Esophagus squamous epithelium (tissue), 5 donors: ENCODE measurements around the gene EIF4EBP3. TPM values are rescaled to one million over a fixed set of nuclear protein-coding genes. Genes with fewer than 3 reads are reported as not detected.

Experiments
- DNase-seq: peaks from one replicate; lab custom pipeline; 2025; lab: John Stamatoyannopoulos, UW
- H3K27ac ChIP-seq, 4 donors: fragments of 200-600 bp; sonication (generic); one replicate each; pipeline ENCODE4 v1.5.1; 2016 to 2019; ENCODE audit warnings: mild to moderate bottlenecking in 1 of 4
- H3K27me3 ChIP-seq, 4 donors: fragments of 200-600 bp; sonication (generic); 1 replicate in 3 of 4; 2 replicates in 1 of 4; pipeline versions ENCODE4 v1.5.1 to v1.6.0; 2017 to 2021; ENCODE audit warnings: antibody characterized with exemption in 1 of 4
- H3K36me3 ChIP-seq, 3 donors: fragments of 200-600 bp; sonication (generic); one replicate each; pipeline ENCODE4 v1.5.1; 2016 to 2019
- H3K4me1 ChIP-seq, 3 donors: fragments of 200-600 bp; sonication (generic); one replicate each; pipeline ENCODE4 v1.5.1; 2017 to 2019
- H3K4me3 ChIP-seq, 4 donors: fragments of 200-600 bp; sonication (generic); 1 replicate in 3 of 4; 2 replicates in 1 of 4; pipeline ENCODE4 v1.5.1; 2016 to 2019; ENCODE audit warnings: mild to moderate bottlenecking in 2 of 4, moderate library complexity in 1 of 4
- H3K9me3 ChIP-seq, 3 donors: fragments of 200-600 bp; sonication (generic); one replicate each; pipeline ENCODE4 v1.5.1; 2016 to 2019
- CTCF ChIP-seq, 6 experiments: fragments of 450-650 bp in 4 of 6; fragments of 200-600 bp in 2 of 6; sonication (generic) in 2 of 6; IDR thresholded peaks; one replicate each; pipeline ENCODE4 v1.5.1; 2016 to 2019; ENCODE audit warnings: antibody characterized with exemption in 6 of 6, mild to moderate bottlenecking in 4 of 6, moderate library complexity in 4 of 6
- POLR2A ChIP-seq, 4 donors: fragments of 450-650 bp; IDR thresholded peaks; one replicate each; pipeline ENCODE4 v1.6.1; 2017; ENCODE audit warnings: antibody characterized with exemption in 4 of 4, mild to moderate bottlenecking in 4 of 4, moderate library complexity in 3 of 4
- WGBS, 2 donors: methylation state at CpG; one replicate each; pipeline ENCODE4 v1.1.5; 2018; 5-methylcytosine and 5-hydroxymethylcytosine counted together
- intact Hi-C: fragments of 100-400 bp; cut with DNase I; formaldehyde crosslinking; loops from one replicate; pipeline ENCODE4 v1.15.0; 2022
- total RNA-seq, 4 donors: library from RNA; depleted of rRNA; stranded (reverse); fragments of >200 nt; gene quantifications; one replicate each; pipeline ENCODE4 v1.1.0, GENCODE V29; 2016
- donor health status: DM: yes; HTN: yes; CAD: no.

EIF4EBP3 gene
- total RNA-seq, 4 donors from 2014 or later, result 3.0 to 12.4 (median 6.2) TPM

- TF ChIP-seq POLR2A (IDR thresholded peaks at IDR 0.05), result no peak
- TF ChIP-seq CTCF (IDR thresholded peaks at IDR 0.05), result no peak
- Histone ChIP-seq H3K4me3 (no peak overlapping the region), H3K36me3 (peaks cover 0 to 43% (median 0%) of the 10 kb centered on the region in 3 donors), H3K4me1 (peaks cover 16 to 62% (median 33%) of the 10 kb centered on the region in 3 donors), H3K9me3 (no peaks in the 10 kb centered on the region), H3K27ac (peak overlapping the region in 1 of 4 donors; percentile 96), H3K27me3 (no peaks in the 10 kb centered on the region)
- DNase-seq, result no peak
- 90 to 93% methylated on average over 4 to 6 of the region's 9 CpGs for WGBS, 2 donors
- intact Hi-C loops, result no loop called here
Measured at GRCh38 chr5:140558542-140558941, 11.1 kb downstream of the EIF4EBP3 start.

DNA sequence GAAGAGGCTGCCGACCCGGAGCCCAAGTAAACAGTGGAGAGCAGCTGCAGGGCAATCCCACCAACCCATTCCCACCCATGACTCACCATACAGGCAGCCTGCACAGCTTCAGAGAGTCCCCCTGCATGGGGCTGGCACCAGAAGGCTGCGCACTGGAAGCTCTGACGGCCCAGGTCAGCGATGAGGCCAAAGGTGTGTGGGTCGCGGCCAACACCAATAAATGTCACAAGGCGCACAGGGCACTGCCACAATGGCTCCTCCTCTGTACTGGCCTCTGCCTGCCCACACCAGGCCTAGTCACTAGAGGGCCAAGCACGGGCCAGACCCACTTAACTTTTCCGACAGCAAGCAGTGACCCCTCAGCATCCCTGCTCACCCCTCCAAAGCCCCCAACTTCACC lies 12.8 kb downstream of the EIF4EBP3 start:
- Histone ChIP-seq H3K36me3 (peaks cover 0 to 36% (median 0%) of the 10 kb centered on the region in 3 donors), H3K4me3 (no peak overlapping the region), H3K27ac (no peak overlapping the region), H3K4me1 (peaks cover 21 to 53% (median 29%) of the 10 kb centered on the region in 3 donors), H3K27me3 (no peaks in the 10 kb centered on the region), H3K9me3 (no peaks in the 10 kb centered on the region)
- WGBS, 2 donors, result 82 to 88% methylated on average over 2 to 7 of the region's 10 CpGs
- TF ChIP-seq CTCF (IDR thresholded peaks at IDR 0.05), result no peak
- TF ChIP-seq POLR2A (IDR thresholded peaks at IDR 0.05), result no peak
- intact Hi-C loops, result no loop called here
- DNase-seq, result no peak

DNA sequence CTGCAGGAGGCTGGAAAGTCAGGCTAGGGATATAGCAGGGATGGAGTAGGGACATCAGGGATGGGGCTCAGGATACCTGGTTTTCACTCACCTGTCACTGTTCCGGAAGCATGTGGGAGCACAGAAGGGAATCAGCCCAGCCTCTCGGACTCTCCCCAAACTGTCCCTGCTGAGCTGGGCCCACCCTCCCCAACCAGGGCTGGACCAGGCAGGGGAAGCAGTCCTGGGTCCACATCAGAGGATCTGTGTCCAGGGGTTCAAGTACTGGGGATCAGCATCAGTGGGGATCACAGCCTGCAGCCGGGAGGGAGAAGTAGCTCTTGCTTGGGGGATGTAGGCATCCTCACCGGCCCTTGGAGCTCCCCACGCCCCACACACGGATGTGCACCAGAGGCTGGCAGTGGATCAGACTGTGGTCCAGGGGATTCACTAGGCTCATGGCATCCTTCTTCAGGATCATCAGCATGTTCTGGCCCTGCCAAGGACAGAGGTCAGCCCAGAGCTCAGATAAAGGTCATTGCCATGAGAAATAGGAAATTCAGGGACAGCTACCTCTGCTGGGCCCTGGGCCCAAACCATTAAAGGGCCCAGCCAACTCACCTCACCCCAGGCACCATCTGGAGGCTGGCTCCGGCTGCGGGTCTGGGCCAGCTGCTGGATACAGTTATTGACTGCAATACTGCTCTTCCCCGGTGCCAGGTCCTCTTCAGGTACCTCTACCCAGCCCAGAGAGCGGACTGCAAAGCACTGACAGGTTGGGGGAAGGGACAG lies 14.5 kb downstream of the EIF4EBP3 start:
- intact Hi-C loops, result no loop called here
- no peaks in the 10 kb centered on the region for H3K27me3 ChIP-seq
- H3K27ac ChIP-seq, result no peak overlapping the region
- TF ChIP-seq POLR2A (IDR thresholded peaks at IDR 0.05), result no peak
- TF ChIP-seq CTCF (IDR thresholded peaks at IDR 0.05), result no peak
- H3K4me1 ChIP-seq, result peaks cover 10 to 54% (median 35%) of the 10 kb centered on the region in 3 donors
- DNase-seq, result no peak
- 87 to 93% methylated on average over 4 to 5 of the region's 10 CpGs for WGBS, 2 donors
- H3K36me3 ChIP-seq, result peaks cover 1 to 46% (median 7%) of the 10 kb centered on the region in 3 donors
- no peaks in the 10 kb centered on the region for H3K9me3 ChIP-seq
- H3K4me3 ChIP-seq, result no peak overlapping the region

DNA sequence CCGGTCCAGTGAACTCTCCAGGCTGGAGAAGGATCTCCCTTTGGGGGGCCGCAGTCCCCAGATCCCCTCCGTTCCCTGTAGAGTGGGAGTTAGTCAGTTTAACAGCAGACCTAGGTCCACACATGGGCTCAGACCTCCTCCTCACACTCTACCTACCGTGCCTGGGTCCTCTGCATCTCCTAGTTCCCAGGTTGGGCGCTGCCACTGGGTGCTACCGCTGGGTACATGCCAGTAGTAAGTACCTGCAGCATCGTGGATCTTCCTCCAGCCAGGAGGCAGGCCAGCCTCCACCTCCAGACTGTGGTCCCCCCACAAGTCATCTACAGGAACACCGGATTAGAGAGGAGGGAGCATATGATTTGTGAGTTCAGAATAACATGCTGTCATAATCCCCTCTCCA lies 16.1 kb downstream of the EIF4EBP3 start:
- intact Hi-C loops, result no loop called here
- H3K27me3 ChIP-seq, result no peaks in the 10 kb centered on the region
- H3K27ac ChIP-seq, result peak overlapping the region; percentile 93 to 97 (median 94)
- no peaks in the 10 kb centered on the region for H3K9me3 ChIP-seq
- peak overlapping the region; percentile 62 to 91 (median 78) for H3K4me3 ChIP-seq
- H3K36me3 ChIP-seq, result peaks cover 8 to 59% (median 14%) of the 10 kb centered on the region in 3 donors
- TF ChIP-seq CTCF (IDR thresholded peaks at IDR 0.05) (no peak), POLR2A (IDR thresholded peaks at IDR 0.05) (no peak)
- peaks cover 12 to 64% (median 44%) of the 10 kb centered on the region in 3 donors for H3K4me1 ChIP-seq
- no peak for DNase-seq
- 40 to 96% methylated on average over 3 to 4 of the region's 8 CpGs for WGBS, 2 donors
